Fibroblast of lung (primary cell): ENCODE results near the gene SH2D4B. TPM values are rescaled to one million over a fixed set of nuclear protein-coding genes. Genes with fewer than 3 reads are reported as not detected.
"Not testable (repeated sequence)": the region's sequence is repeated elsewhere in the genome, so short reads cannot be mapped to it uniquely, and the experiment has no call there.

Source experiments
- DNase-seq, 2 donors: peaks; one replicate each; pipeline versions ENCODE4 v3.0.0 to v3.0.0-alpha.2; 2010; ENCODE audit warnings: low read depth in 2 of 2
- H2AFZ ChIP-seq: 2 replicates; pipeline ENCODE4 v1.5.1; 2012; ENCODE audit warnings: low read length, control low read depth, inconsistent platforms
- H3K27ac ChIP-seq: 2 replicates; pipeline ENCODE4 v1.5.1; 2011; ENCODE audit warnings: low read length, control low read depth; ENCODE audit not compliant: insufficient read depth
- H3K27me3 ChIP-seq: 2 replicates; pipeline ENCODE4 v1.5.1; 2011; ENCODE audit warnings: mild to moderate bottlenecking, low read length; ENCODE audit not compliant: control insufficient read depth, insufficient read depth
- H3K36me3 ChIP-seq: 2 replicates; pipeline ENCODE4 v1.5.1; 2011; ENCODE audit warnings: low read length; ENCODE audit not compliant: control insufficient read depth, insufficient read depth
- H3K4me1 ChIP-seq: 2 replicates; pipeline ENCODE4 v1.5.1; 2011; ENCODE audit warnings: low read length; ENCODE audit not compliant: control insufficient read depth, insufficient read depth; ENCODE audit errors: extremely low read depth
- H3K4me2 ChIP-seq: 2 replicates; pipeline ENCODE4 v1.5.1; 2011; ENCODE audit warnings: low read length, control low read depth; ENCODE audit not compliant: insufficient read depth; ENCODE audit errors: extremely low read depth
- H3K4me3 ChIP-seq, 4 experiments: fragments of 200-600 bp in 1 of 4; sonication (generic) in 1 of 4; replicated peaks in 1 of 4; 2 replicates each; pipeline ENCODE4 v1.5.1; 2011 to 2016; ENCODE audit warnings: low read length in 4 of 4, low read depth in 3 of 4, mild to moderate bottlenecking in 3 of 4, control low read depth in 2 of 4, inconsistent platforms in 1 of 4, mixed read lengths in 1 of 4; ENCODE audit not compliant: insufficient read depth in 1 of 4; ENCODE audit errors: control extremely low read depth in 1 of 4
- H3K79me2 ChIP-seq: 2 replicates; pipeline ENCODE4 v1.5.1; 2012; ENCODE audit warnings: mild to moderate bottlenecking, low read length, inconsistent platforms; ENCODE audit not compliant: control insufficient read depth, insufficient read depth
- H3K9ac ChIP-seq: 2 replicates; pipeline ENCODE4 v1.5.1; 2011; ENCODE audit warnings: mild to moderate bottlenecking, low read length, control low read depth; ENCODE audit not compliant: insufficient read depth
- H3K9me3 ChIP-seq: 2 replicates; pipeline ENCODE4 v1.5.1; 2012; ENCODE audit warnings: low read depth, low read length; ENCODE audit not compliant: control insufficient read depth, insufficient read depth
- H4K20me1 ChIP-seq: 2 replicates; pipeline ENCODE4 v1.5.1; 2011; ENCODE audit warnings: low read length; ENCODE audit not compliant: control insufficient read depth, insufficient read depth; ENCODE audit errors: extremely low read depth
- EZH2 ChIP-seq: IDR thresholded peaks from 2 replicates; pipeline ENCODE4 v1.5.1; 2012; ENCODE audit warnings: low read length, control low read depth, mild to moderate bottlenecking; ENCODE audit errors: missing control alignments
- polyA plus RNA-seq, 2 donors: library from polyadenylated mRNA; depleted of rRNA in 1 of 2; stranded (reverse) in 1 of 2; unstranded in 1 of 2; fragments of >200 nt; gene quantifications; 2 replicates each; pipeline ENCODE4 v1.2.1, GENCODE V29; 2011 to 2012; ENCODE audit warnings: missing spikeins in 1 of 2
- total RNA-seq: library from RNA; depleted of rRNA; stranded (reverse); fragments of >200 nt; gene quantifications from 2 replicates; pipeline ENCODE4 v1.2.1, GENCODE V29; 2014
- TF ChIP-seq, protein P1 (sequence below), 2 donors: IDR thresholded peaks in 1 of 2; conservative IDR thresholded peaks in 1 of 2; 1 replicate in 1 of 2; 2 replicates in 1 of 2; pipeline ENCODE4 v1.5.1; 2011 to 2012; ENCODE audit warnings: low read length in 2 of 2, control low read depth in 1 of 2, inconsistent platforms in 1 of 2, low read depth in 1 of 2, mild to moderate bottlenecking in 1 of 2

SH2D4B gene
- total and polyA plus RNA-seq, 2 donors (not counting 1 experiment from before 2014, with no cell fraction given), result not detected

- Histone ChIP-seq H3K27me3 (no peaks in the 10 kb centered on the region), H3K27ac (no peak overlapping the region), H4K20me1 (no peaks in the 10 kb centered on the region), H3K4me3 (no peak overlapping the region), H3K9me3 (no peaks in the 10 kb centered on the region), H3K9ac (no peak overlapping the region), H3K79me2 (no peaks in the 10 kb centered on the region), H2AFZ (no peak overlapping the region), H3K4me2 (no peak overlapping the region), H3K36me3 (no peaks in the 10 kb centered on the region), H3K4me1 (no peaks in the 10 kb centered on the region)
- TF ChIP-seq, protein P1, sequence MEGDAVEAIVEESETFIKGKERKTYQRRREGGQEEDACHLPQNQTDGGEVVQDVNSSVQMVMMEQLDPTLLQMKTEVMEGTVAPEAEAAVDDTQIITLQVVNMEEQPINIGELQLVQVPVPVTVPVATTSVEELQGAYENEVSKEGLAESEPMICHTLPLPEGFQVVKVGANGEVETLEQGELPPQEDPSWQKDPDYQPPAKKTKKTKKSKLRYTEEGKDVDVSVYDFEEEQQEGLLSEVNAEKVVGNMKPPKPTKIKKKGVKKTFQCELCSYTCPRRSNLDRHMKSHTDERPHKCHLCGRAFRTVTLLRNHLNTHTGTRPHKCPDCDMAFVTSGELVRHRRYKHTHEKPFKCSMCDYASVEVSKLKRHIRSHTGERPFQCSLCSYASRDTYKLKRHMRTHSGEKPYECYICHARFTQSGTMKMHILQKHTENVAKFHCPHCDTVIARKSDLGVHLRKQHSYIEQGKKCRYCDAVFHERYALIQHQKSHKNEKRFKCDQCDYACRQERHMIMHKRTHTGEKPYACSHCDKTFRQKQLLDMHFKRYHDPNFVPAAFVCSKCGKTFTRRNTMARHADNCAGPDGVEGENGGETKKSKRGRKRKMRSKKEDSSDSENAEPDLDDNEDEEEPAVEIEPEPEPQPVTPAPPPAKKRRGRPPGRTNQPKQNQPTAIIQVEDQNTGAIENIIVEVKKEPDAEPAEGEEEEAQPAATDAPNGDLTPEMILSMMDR (conservative IDR thresholded peaks at IDR 0.05 in 1 of 2, IDR thresholded peaks at IDR 0.05 in 1 of 2; ENCODE audit: low read depth in 1 of 2, low read length in 2 of 2), result peak in 1 of 2 donors; percentile 30
- TF ChIP-seq EZH2, result no peak
- DNase-seq, result peak; percentile 13 to 25
These were observed 7.5 kb upstream of the SH2D4B start for GRCh38 chr10:80530251-80530650.

DNA sequence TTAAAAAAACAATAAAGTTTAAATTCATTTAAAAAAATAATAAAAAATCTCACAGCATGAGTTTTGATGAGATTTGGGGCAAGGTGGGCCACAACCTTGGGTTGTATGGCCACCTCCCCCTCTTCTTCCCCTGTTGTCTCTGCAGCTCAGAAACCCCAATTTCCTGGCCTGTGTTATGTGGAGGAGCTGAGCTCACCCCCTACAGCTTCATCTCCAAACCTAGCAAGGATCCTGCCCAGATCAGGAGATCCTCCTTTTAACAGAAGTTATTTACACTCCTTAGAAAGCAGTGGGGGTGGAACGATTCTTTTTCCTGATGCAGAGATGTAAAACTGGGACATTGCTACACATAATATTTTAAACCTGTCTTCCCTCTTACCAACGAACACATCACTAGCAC is 6.9 kb upstream of the SH2D4B start:
- Histone ChIP-seq H4K20me1 (no peaks in the 10 kb centered on the region), H3K27me3 (no peaks in the 10 kb centered on the region), H3K27ac (no peak overlapping the region), H3K79me2 (no peaks in the 10 kb centered on the region), H3K36me3 (no peaks in the 10 kb centered on the region), H3K4me2 (no peak overlapping the region), H3K9ac (no peak overlapping the region), H3K4me1 (no peaks in the 10 kb centered on the region), H2AFZ (no peak overlapping the region), H3K9me3 (no peaks in the 10 kb centered on the region), H3K4me3 (no peak overlapping the region)
- no peak for DNase-seq
- TF ChIP-seq EZH2, result no peak
- TF ChIP-seq, protein P1 (conservative IDR thresholded peaks at IDR 0.05 in 1 of 2, IDR thresholded peaks at IDR 0.05 in 1 of 2; ENCODE audit: low read depth in 1 of 2, low read length in 2 of 2), result no peak

DNA sequence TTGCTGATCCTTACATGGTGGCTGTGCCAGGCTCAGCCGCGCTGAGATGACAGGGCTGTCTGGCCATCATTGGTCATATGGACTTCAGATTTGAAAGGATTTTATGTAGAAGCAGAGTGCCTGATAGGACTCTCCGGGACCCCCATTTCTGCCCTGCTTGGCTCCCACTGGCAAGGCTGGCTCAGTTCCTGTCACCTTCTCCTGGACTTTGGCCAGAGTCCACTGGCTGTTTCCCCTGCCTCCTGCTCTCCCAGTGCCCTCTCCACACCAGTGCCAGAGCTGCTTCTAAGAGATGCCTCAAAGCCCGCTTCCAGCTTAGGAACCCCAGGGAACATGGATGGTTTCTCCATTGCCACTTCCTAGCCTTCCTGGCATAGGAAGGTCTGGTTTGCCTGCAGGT is 5.1 kb upstream of the SH2D4B start:
- H3K79me2 ChIP-seq, result no peaks in the 10 kb centered on the region
- no peaks in the 10 kb centered on the region for H3K4me1 ChIP-seq
- H3K27me3 ChIP-seq, result no peaks in the 10 kb centered on the region
- H4K20me1 ChIP-seq, result no peaks in the 10 kb centered on the region
- no peak overlapping the region for H3K4me2 ChIP-seq
- no peak for DNase-seq
- no peak overlapping the region for H3K4me3 ChIP-seq
- TF ChIP-seq, protein P1 (conservative IDR thresholded peaks at IDR 0.05 in 1 of 2, IDR thresholded peaks at IDR 0.05 in 1 of 2; ENCODE audit: low read depth in 1 of 2, low read length in 2 of 2), result no peak
- no peak for TF ChIP-seq EZH2
- no peaks in the 10 kb centered on the region for H3K36me3 ChIP-seq
- H2AFZ ChIP-seq, result no peak overlapping the region
- H3K27ac ChIP-seq, result no peak overlapping the region
- no peaks in the 10 kb centered on the region for H3K9me3 ChIP-seq
- no peak overlapping the region for H3K9ac ChIP-seq

DNA sequence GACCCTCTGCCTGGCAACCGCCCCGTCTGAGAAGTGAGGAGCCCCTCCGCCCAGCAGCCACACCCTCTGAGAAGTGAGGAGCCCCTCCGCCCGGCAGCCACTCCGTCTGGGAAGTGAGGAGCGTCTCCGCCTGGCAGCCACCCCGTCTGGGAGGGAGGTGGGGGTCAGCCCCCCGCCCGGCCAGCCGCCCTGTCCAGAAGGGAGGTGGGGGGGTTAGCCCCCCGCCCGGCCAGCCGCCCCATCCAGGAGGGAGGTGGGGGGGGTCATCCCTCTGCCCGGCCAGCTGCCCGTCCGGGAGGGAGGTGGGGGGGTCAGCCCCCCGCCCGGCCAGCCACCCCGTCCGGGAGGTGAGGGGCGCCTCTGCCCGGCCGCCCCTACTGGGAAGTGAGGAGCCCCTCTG is 3.6 kb upstream of the SH2D4B start:
- not testable (repeated sequence) for H3K27me3 ChIP-seq, H3K4me3 ChIP-seq, H3K9ac ChIP-seq, H3K27ac ChIP-seq, H3K9me3 ChIP-seq, H3K4me1 ChIP-seq, H2AFZ ChIP-seq, H3K4me2 ChIP-seq, H3K79me2 ChIP-seq, H4K20me1 ChIP-seq, DNase-seq, H3K36me3 ChIP-seq

GRCh38 chr10:80534646-80535045 is 3.1 kb upstream of the SH2D4B start:
- not testable (repeated sequence) for H3K27me3 ChIP-seq, H3K4me1 ChIP-seq, H4K20me1 ChIP-seq, H3K9me3 ChIP-seq, H3K9ac ChIP-seq, H3K79me2 ChIP-seq, H3K4me2 ChIP-seq, H3K27ac ChIP-seq, H3K36me3 ChIP-seq, H2AFZ ChIP-seq, DNase-seq, H3K4me3 ChIP-seq
